OCI-LY7 (cell line): ENCODE measurements around the gene SUSD4.

Experiments
- CTCF ChIP-seq: fragments of 200-600 bp; sonication (generic); conservative IDR thresholded peaks from 2 replicates; pipeline ENCODE4 v1.5.1; 2014; ENCODE audit warnings: mild to moderate bottlenecking, antibody characterized with exemption, low read length, moderate library complexity, mixed read lengths
- EZH2phosphoT487 ChIP-seq: fragments of 200-600 bp; sonication (generic); IDR thresholded peaks from 2 replicates; pipeline ENCODE4 v1.6.1; 2018; ENCODE audit warnings: low read depth, borderline replicate concordance, mild to moderate bottlenecking, mixed run types, antibody characterized with exemption, low read length, moderate library complexity, mixed read lengths

- TF ChIP-seq EZH2phosphoT487 = no peak
- TF ChIP-seq CTCF = no peak
These were observed 160.3 kb downstream of the SUSD4 start for GRCh38 chr1:223203694-223204093.
